ENCODE results near the gene HOXC5.
"Not testable (repeated sequence)": the region's sequence is repeated elsewhere in the genome, so short reads cannot be mapped to it uniquely, and the experiment has no call there.

Gene HOXC5

DNA sequence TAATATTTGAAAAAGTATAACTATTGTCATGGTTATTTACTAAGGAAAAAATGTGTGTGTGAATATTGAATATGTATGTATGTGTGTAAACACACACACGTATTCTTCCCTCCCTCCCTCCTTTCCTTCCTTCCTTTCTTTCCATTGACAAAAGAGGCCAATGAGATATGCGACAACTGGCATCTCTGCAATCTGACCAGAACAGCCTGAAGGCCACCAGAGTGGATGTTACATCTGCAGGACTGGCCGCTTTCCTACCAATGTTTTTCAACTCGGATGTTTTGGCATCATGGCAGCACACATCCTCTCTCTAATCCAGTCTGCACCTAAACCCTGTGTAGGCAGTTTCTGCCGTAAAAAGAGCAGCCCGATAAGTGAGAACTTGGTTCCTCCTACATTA, 41.5 kb downstream of the HOXC5 start:
- DNase-seq, result no peak

DNA sequence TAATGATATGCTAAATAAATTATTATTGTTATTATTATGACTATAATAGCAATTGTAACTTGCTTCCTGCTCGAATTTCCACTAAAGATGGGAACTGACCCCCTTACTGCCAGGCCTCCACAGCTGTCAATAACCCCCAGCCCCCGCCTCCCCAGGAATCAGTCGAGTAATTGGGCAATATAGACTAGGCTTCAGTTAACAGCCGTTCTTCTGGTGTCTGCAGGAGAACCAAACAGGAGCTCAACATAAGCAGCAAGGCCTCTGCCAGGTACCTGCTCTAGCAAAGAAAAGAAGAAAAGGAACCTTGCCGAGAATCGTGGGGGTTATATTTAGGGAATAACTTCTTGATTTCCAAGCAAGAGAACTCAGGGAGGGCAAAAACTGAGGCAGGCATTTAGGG, 42.6 kb downstream of the HOXC5 start:
- DNase-seq, result no peak

DNA sequence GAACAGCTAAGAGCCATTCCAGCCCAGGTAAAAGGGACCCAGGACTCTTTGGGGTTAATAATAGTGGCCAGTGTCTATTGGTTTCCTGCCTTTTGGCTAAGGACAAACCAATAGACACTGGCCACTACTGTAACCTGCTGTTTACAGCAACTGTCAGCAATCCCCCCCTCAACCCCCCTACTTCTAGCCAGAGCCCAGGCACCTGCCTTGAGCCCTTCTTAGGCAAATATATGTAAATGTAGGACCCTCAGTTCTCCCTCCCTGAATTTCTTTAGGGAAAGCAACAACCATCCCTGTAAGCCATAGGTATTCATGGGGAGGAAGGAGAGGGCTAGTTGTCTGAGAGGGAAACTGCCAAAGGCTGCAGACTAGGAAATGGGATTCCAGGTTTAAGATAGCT, 43.1 kb downstream of the HOXC5 start:
- no peak for DNase-seq

DNA sequence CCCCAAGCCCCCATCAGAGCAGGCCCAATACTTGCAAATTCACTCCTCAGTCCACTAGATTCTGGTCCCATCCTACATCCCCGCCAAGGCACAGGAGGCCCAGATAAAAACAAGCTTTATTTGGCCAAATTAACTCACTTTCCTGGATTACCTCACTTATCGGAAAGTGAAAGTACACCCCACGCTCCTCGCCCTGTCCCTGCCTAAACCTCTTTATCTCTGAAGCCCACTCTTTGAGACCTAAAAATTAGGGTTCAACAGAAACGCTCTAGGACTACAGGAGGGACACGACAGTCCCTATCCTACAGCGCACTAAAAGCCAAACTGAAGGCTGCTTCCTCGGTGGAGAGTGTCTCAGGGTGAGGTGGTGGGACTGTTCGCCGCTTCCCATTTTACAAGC, 45.0 kb downstream of the HOXC5 start:
- DNase-seq, result not testable (repeated sequence)

DNA sequence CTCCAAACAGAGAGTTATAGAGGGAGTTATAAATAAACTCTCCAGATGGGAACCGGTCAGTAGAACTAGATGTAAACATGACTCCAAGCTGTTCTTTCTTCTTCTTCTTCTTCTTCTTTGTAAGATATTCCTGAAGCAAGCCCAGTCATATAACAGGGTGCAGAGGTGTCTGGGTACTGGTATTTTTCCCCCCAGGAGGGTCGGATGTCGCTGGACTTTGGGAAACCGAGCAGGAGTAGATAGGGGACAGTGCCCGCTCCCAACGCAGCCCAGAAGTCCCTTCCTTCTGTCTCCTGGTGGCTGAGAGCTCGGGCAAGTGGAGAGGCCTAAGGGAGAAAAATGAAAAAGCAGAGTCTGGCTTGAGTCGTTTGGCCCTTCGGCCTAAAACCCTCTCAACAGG, 46.3 kb downstream of the HOXC5 start:
- DNase-seq, result not testable (repeated sequence)

DNA sequence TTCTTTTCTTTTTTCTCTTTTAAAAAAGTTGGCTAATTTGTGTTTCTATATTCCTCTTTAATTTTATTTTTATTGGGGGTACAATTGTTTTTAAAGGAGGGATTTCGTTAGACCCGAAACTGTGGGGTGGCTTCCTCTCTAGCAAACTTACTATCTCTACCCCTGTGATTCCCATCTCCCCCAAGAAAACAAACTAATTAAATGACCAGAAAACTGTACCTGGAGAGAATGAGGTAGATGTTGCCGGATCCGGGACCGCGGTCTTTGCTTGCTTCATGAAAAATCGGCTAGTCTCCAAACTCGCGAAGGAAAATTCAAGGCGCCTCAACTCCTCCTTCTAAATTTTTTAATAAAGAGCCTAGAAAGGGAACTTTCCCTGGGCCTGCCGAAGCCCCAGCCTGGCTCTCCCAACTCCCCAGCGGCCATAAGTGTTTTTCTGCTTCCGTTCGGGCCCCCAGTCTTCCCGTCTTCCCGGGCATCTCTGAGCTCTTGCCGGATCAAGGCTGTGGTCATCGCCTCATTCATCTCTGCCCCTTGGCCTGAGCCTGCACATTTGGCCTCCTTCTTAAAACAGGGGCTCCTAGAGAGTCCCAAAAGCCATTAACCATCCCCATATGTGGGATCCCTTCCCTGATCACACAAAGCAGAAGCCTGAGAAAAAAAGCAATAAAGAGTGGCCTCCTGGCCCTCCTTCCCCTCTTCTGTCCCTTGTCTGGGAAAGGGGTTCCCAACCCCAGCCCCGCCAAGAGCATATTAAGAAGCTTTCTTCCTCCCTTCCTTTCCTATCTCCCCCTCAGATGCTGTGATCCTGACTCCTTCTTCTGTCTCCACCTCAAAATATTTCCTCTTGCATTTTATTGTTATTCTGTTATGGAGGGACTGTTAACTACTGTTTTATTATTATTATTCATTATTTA, 47.4 kb downstream of the HOXC5 start:
- not testable (repeated sequence) for DNase-seq

DNA sequence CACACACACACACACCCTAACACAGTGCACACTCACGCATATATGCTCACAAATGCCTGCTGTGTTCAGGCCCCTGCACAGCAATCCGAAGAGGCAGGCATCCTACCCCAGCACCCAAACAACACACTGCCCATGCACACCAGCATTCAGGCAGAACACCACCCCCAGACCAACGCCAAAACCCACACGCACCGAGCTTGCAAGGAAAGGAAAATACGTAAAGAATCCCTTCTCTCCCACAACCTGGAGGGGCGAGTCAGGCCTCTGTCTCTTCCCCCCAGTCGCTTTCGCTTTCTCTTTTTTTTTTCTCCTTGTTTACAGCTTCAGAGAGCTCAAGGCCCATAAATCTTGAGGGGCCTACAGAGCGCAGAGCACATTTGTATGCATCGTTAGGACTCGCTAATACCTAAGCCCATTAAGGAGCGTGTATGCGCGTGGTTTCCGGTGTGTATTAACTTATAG, 48.2 kb downstream of the HOXC5 start:
- DNase-seq, result not testable (repeated sequence)

DNA sequence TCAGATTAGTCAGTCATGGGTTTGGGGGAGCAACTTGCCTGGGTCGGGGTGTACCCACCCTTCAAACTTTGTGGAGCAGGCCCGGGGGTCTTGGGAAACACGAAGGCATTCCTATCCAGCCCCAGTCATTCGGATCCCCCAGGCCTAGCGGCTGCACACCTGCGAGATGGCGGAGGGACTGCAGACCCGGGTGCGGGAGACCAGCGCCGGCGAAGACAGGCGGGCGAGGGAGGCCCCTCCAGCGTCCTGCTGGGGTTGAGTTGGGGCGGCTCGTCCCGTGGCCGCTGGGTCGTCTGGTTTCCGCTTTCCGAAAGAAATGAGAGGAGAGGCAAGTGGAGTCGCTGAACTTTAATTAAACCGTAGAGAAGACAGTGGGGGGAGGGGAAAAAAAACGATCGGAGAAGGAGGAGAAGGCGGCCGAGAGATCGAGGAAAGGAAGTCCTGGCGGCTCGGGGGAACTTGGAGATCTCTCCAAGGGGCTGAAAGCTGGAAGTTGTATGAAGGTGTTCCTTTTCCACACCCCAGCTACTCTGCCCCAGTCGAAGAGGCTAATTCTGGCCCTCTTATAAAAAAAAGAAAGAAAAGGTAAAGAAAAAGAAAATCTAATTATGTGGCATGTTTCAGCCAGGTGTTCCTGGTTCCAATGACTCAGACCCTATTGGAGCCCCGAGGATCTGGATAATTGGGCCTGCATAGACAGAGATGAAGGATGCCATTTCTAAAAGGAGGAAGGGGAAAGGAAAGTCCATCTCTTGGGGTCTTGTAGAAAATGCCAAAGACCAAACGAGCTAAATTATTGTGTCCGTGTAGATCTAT, 48.9 kb downstream of the HOXC5 start:
- DNase-seq, result not testable (repeated sequence)

DNA sequence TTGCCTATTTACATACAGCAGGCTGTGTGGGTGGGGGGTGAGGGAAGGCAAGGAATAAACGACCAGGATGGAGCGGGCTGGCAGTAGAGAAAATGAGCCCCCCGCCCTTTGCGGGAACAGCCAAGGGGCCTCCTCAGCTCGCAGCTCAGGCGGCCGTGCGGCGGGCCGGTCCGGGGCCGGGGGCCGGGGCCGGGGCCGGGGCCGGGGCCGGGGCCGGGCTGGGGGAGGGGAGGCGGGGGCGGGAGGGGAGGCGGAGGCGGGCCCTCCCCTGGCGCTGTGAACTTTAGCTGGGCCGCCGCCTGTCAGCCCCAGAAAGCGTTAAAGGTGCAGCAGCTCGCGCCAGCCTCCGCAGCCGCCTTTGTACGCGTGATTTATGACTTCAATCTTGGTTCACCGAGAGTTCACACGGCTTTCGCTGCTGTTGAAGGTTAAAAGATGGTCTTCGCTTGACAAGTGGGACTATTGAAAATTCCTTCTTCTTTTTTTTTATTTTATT, 49.6 kb downstream of the HOXC5 start:
- DNase-seq, result peak; percentile 5 to 40 (median 14)
